ENCODE measurements around the gene LYST. TPM values are rescaled to one million over a fixed set of nuclear protein-coding genes. Genes with fewer than 3 reads are reported as not detected.
A peak's percentile ranks its signal among the peaks of the same experiment; 100 is the strongest.
"Not testable (repeated sequence)": the region's sequence is repeated elsewhere in the genome, so short reads cannot be mapped to it uniquely, and the experiment has no call there.

Gene LYST
- total RNA-seq, 1 donor: 30.4 TPM

GRCh38 chr1:235852887-235853286 lies 13.8 kb downstream of the LYST start:
- DNase-seq (ENCODE audit: low read depth): peak; percentile 72
- TF ChIP-seq CTCF (IDR thresholded peaks at IDR 0.05; ENCODE audit: insufficient read depth, low read length): no peak

GRCh38 chr1:235851939-235852338 lies 14.8 kb downstream of the LYST start:
- no peak overlapping the region for H3K4me3 ChIP-seq (ENCODE audit: low read depth, low read length)
- no peak for TF ChIP-seq CTCF (IDR thresholded peaks at IDR 0.05; ENCODE audit: insufficient read depth, low read length)
- DNase-seq (ENCODE audit: low read depth): no peak

More at GRCh38 chr1:235852887-235853286, 13.8 kb downstream of the LYST start:
- H3K4me3 ChIP-seq (ENCODE audit: low read depth, low read length): no peak overlapping the region

- not testable (repeated sequence) for H3K4me3 ChIP-seq (ENCODE audit: low read depth, low read length); DNase-seq (ENCODE audit: low read depth)
These were observed 18.5 kb downstream of the LYST start for GRCh38 chr1:235848251-235848650.

GRCh38 chr1:235845656-235846107 lies 21.0 kb downstream of the LYST start:
- not testable (repeated sequence) for DNase-seq (ENCODE audit: low read depth); H3K4me3 ChIP-seq (ENCODE audit: low read depth, low read length)

GRCh38 chr1:235844776-235845175 lies 21.9 kb downstream of the LYST start:
- no peak overlapping the region for H3K4me3 ChIP-seq (ENCODE audit: low read depth, low read length)
- TF ChIP-seq CTCF (IDR thresholded peaks at IDR 0.05; ENCODE audit: insufficient read depth, low read length): no peak
- no peak for DNase-seq (ENCODE audit: low read depth)

- peak; percentile 63 for DNase-seq (ENCODE audit: low read depth)
- TF ChIP-seq CTCF (IDR thresholded peaks at IDR 0.05; ENCODE audit: insufficient read depth, low read length): peak; percentile 61
- H3K4me3 ChIP-seq (ENCODE audit: low read depth, low read length): no peak overlapping the region
These were observed 23.2 kb downstream of the LYST start for GRCh38 chr1:235843461-235843961.

GRCh38 chr1:235841938-235842545 lies 24.7 kb downstream of the LYST start:
- no peak overlapping the region for H3K4me3 ChIP-seq (ENCODE audit: low read depth, low read length)
- TF ChIP-seq CTCF (IDR thresholded peaks at IDR 0.05; ENCODE audit: insufficient read depth, low read length): no peak
- DNase-seq (ENCODE audit: low read depth): no peak

- no peak for TF ChIP-seq CTCF (IDR thresholded peaks at IDR 0.05; ENCODE audit: insufficient read depth, low read length)
- no peak for DNase-seq (ENCODE audit: low read depth)
- no peak overlapping the region for H3K4me3 ChIP-seq (ENCODE audit: low read depth, low read length)
These were observed 28.7 kb downstream of the LYST start for GRCh38 chr1:235838021-235838420.
